ENCODE data around the gene LRP5.

DNA sequence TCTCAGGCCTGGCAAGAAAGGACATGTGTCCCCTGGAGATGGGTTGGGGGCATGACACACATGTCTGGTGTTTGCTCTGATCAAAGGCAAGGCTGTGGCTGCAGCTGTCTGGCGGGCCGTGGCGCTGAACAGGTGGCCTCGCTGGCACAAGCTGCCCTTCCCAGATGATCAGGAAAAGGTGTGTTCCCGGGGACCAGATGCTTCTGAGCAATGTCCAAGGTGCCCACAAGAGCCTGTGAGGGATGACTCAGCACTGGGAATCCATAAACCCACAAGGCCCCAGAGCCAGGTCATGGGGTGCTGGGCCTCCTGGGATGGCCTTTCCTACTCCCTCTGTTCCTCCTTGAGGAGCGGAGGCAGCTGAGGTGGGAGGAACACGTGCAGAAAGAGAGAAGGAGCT, 9.7 kb upstream of the LRP5 start:
- no peak for TF ChIP-seq POLR2A (IDR thresholded peaks at IDR 0.05; ENCODE audit: low read depth, low read length)
- TF ChIP-seq POLR2AphosphoS5 (IDR thresholded peaks at IDR 0.05; ENCODE audit: low read depth, low read length): no peak
- no peak for TF ChIP-seq TAF1 (IDR thresholded peaks at IDR 0.05; ENCODE audit: borderline replicate concordance, low read depth, low read length)

Measured in GM12892 (cell line).